ENCODE results near the gene RNF215. TPM values are rescaled to one million over a fixed set of nuclear protein-coding genes. Genes with fewer than 3 reads are reported as not detected.

The RNF215 gene
- total and polyA plus RNA-seq, 2 experiments from 2014 or later: 7.2 to 18.1 TPM

- peak overlapping the region; percentile 59 for H3K4me3 ChIP-seq
- peaks cover 26% of the 10 kb centered on the region for H3K4me1 ChIP-seq (ENCODE audit: insufficient read depth)
- H2AFZ ChIP-seq: peak overlapping the region; percentile 76
- H3K36me3 ChIP-seq (replicated peaks; ENCODE audit: insufficient read depth, low read depth): no peaks in the 10 kb centered on the region
- H3K9me3 ChIP-seq (ENCODE audit: low read depth): no peaks in the 10 kb centered on the region
- 55% methylated on average over 29 of the region's 29 CpGs for WGBS (ENCODE audit: low lambda C conversion rate, missing lambda C conversion rate)
- no peaks in the 10 kb centered on the region for H3K79me2 ChIP-seq
- H3K9me2 ChIP-seq (replicated peaks; ENCODE audit: insufficient read depth): no peaks in the 10 kb centered on the region
- peak overlapping the region; percentile 71 for H3K27ac ChIP-seq
- no peaks in the 10 kb centered on the region for H3K27me3 ChIP-seq
- peak; percentile 90 for DNase-seq (ENCODE audit: low spot score)
- peak; percentile 63 for TF ChIP-seq CTCF (IDR thresholded peaks at IDR 0.05; ENCODE audit: poor library complexity)
- TF ChIP-seq EZH2 (IDR thresholded peaks at IDR 0.05; ENCODE audit: borderline replicate concordance): no peak
- peak overlapping the region; percentile 80 for H3K4me2 ChIP-seq
- H4K20me1 ChIP-seq (ENCODE audit: insufficient read depth, poor library complexity, severe bottlenecking): no peaks in the 10 kb centered on the region
Measured at GRCh38 chr22:30426388-30427353, 39.5 kb upstream of the RNF215 start.

GRCh38 chr22:30425616-30426387 is 38.6 kb upstream of the RNF215 start, which contains the start of gene MTFP1:
Gene MTFP1 (plus strand): TSS chr22:30425768. CDS start chr22:30425880, 112 bp downstream.
- H3K27me3 ChIP-seq: no peaks in the 10 kb centered on the region
- peak; percentile 74 for DNase-seq (ENCODE audit: low spot score)
- TF ChIP-seq EZH2phosphoT487 (IDR thresholded peaks at IDR 0.05; ENCODE audit: low read depth, severe bottlenecking, unreplicated experiment): no peak
- no peak for TF ChIP-seq EZH2 (IDR thresholded peaks at IDR 0.05; ENCODE audit: borderline replicate concordance)
- no peak for TF ChIP-seq CTCF (IDR thresholded peaks at IDR 0.05; ENCODE audit: poor library complexity)
- peak within 1 kb of the TSS; percentile 80 for H3K4me2 ChIP-seq
- H3K27ac ChIP-seq: peak within 1 kb of the TSS; percentile 97
- H3K4me3 ChIP-seq: peak within 1 kb of the TSS; percentile 59
- H3K4me1 ChIP-seq (ENCODE audit: insufficient read depth): peaks cover 33% of the 10 kb centered on the region
- no peaks in the 10 kb centered on the region for H3K79me2 ChIP-seq
- WGBS (ENCODE audit: low lambda C conversion rate, missing lambda C conversion rate): under 1% methylated on average over 61 of the region's 61 CpGs
- H3K9me2 ChIP-seq (replicated peaks; ENCODE audit: insufficient read depth): no peaks in the 10 kb centered on the region
- H2AFZ ChIP-seq: peak within 1 kb of the TSS; percentile 76
- no peaks in the 10 kb centered on the region for H3K9me3 ChIP-seq (ENCODE audit: low read depth)
- no peaks in the 10 kb centered on the region for H3K36me3 ChIP-seq (replicated peaks; ENCODE audit: insufficient read depth, low read depth)
- no peaks in the 10 kb centered on the region for H4K20me1 ChIP-seq (ENCODE audit: insufficient read depth, poor library complexity, severe bottlenecking)

- peak overlapping the region; percentile 71 for H3K27ac ChIP-seq
- no peaks in the 10 kb centered on the region for H3K27me3 ChIP-seq
- no peak for DNase-seq (ENCODE audit: low spot score)
- H3K36me3 ChIP-seq (replicated peaks; ENCODE audit: insufficient read depth, low read depth): no peaks in the 10 kb centered on the region
- no peaks in the 10 kb centered on the region for H3K9me3 ChIP-seq (ENCODE audit: low read depth)
- peaks cover 38% of the 10 kb centered on the region for H3K4me1 ChIP-seq (ENCODE audit: insufficient read depth)
- 11% methylated on average over 9 of the region's 9 CpGs for WGBS (ENCODE audit: low lambda C conversion rate, missing lambda C conversion rate)
- H3K4me2 ChIP-seq: peak overlapping the region; percentile 80
- H3K79me2 ChIP-seq: peaks cover under 1% of the 10 kb centered on the region
- H4K20me1 ChIP-seq (ENCODE audit: insufficient read depth, poor library complexity, severe bottlenecking): no peaks in the 10 kb centered on the region
- H2AFZ ChIP-seq: peak overlapping the region; percentile 76
- H3K9me2 ChIP-seq (replicated peaks; ENCODE audit: insufficient read depth): no peaks in the 10 kb centered on the region
- TF ChIP-seq EZH2 (IDR thresholded peaks at IDR 0.05; ENCODE audit: borderline replicate concordance): no peak
- H3K4me3 ChIP-seq: peak overlapping the region; percentile 59
Measured at GRCh38 chr22:30425327-30425615, 38.1 kb upstream of the RNF215 start.

Data from hepatocyte (in vitro differentiated cells).